ENCODE results near the gene CORO1C. TPM values are rescaled to one million over a fixed set of nuclear protein-coding genes. Genes with fewer than 3 reads are reported as not detected.
A peak's percentile ranks its signal among the peaks of the same experiment; 100 is the strongest.

Gene CORO1C
- total RNA-seq, 1 donor from 2014 or later: 189 TPM

- Histone ChIP-seq H3K4me3 (peak overlapping the region; percentile 88 to 92), H3K4me1 (peaks cover 60% of the 10 kb centered on the region), H3K27me3 (no peaks in the 10 kb centered on the region), H3K36me3 (no peaks in the 10 kb centered on the region), H3K27ac (peak overlapping the region; percentile 98), H3K9me3 (no peaks in the 10 kb centered on the region)
- TF ChIP-seq, protein P1, sequence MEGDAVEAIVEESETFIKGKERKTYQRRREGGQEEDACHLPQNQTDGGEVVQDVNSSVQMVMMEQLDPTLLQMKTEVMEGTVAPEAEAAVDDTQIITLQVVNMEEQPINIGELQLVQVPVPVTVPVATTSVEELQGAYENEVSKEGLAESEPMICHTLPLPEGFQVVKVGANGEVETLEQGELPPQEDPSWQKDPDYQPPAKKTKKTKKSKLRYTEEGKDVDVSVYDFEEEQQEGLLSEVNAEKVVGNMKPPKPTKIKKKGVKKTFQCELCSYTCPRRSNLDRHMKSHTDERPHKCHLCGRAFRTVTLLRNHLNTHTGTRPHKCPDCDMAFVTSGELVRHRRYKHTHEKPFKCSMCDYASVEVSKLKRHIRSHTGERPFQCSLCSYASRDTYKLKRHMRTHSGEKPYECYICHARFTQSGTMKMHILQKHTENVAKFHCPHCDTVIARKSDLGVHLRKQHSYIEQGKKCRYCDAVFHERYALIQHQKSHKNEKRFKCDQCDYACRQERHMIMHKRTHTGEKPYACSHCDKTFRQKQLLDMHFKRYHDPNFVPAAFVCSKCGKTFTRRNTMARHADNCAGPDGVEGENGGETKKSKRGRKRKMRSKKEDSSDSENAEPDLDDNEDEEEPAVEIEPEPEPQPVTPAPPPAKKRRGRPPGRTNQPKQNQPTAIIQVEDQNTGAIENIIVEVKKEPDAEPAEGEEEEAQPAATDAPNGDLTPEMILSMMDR (IDR thresholded peaks at IDR 0.05): no peak
- TF ChIP-seq POLR2A (IDR thresholded peaks at IDR 0.05): no peak
- TF ChIP-seq POLR2AphosphoS5 (IDR thresholded peaks at IDR 0.05; ENCODE audit: insufficient read depth in 1 of 2, low read depth in 1 of 2): peak in 1 of 2 donors; percentile 7
- intact Hi-C loops (cut with DNase I): loop anchor here (2.0 to 5.0 kb wide), 3 partner anchors 53 to 73 kb away; no protein-coding TSS in a partner anchor
- no peak for DNase-seq (ENCODE audit: extremely low spot score in 2 of 2)
Measured at GRCh38 chr12:108729612-108730364, 1.5 kb downstream of the CORO1C start.

GRCh38 chr12:108728820-108729611, 2.3 kb downstream of the CORO1C start:
- no peaks in the 10 kb centered on the region for H3K36me3 ChIP-seq
- no peaks in the 10 kb centered on the region for H3K9me3 ChIP-seq
- peak overlapping the region; percentile 88 to 92 for H3K4me3 ChIP-seq
- TF ChIP-seq POLR2A (IDR thresholded peaks at IDR 0.05) (no peak), POLR2AphosphoS5 (IDR thresholded peaks at IDR 0.05; ENCODE audit: insufficient read depth in 1 of 2, low read depth in 1 of 2) (no peak)
- TF ChIP-seq, protein P1 (IDR thresholded peaks at IDR 0.05): no peak
- intact Hi-C loops (cut with DNase I): no loop called here
- no peaks in the 10 kb centered on the region for H3K27me3 ChIP-seq
- peaks cover 68% of the 10 kb centered on the region for H3K4me1 ChIP-seq
- DNase-seq (ENCODE audit: extremely low spot score in 2 of 2): no peak
- peak overlapping the region; percentile 98 for H3K27ac ChIP-seq

- peaks cover 77% of the 10 kb centered on the region for H3K4me1 ChIP-seq
- H3K27me3 ChIP-seq: no peaks in the 10 kb centered on the region
- TF ChIP-seq, protein P1 (IDR thresholded peaks at IDR 0.05): no peak
- TF ChIP-seq POLR2A (IDR thresholded peaks at IDR 0.05) (no peak), POLR2AphosphoS5 (IDR thresholded peaks at IDR 0.05; ENCODE audit: insufficient read depth in 1 of 2, low read depth in 1 of 2) (no peak)
- intact Hi-C loops (cut with DNase I): no loop called here
- H3K27ac ChIP-seq: peak overlapping the region; percentile 98
- no peaks in the 10 kb centered on the region for H3K36me3 ChIP-seq
- H3K4me3 ChIP-seq: no peak overlapping the region
- no peak for DNase-seq (ENCODE audit: extremely low spot score in 2 of 2)
- no peaks in the 10 kb centered on the region for H3K9me3 ChIP-seq
Measured at GRCh38 chr12:108727868-108728735, 3.2 kb downstream of the CORO1C start.

- no peaks in the 10 kb centered on the region for H3K27me3 ChIP-seq
Measured at GRCh38 chr12:108727161-108727560, 4.2 kb downstream of the CORO1C start.

More at GRCh38 chr12:108727161-108727560, 4.2 kb downstream of the CORO1C start:
- Histone ChIP-seq H3K4me1 (peaks cover 81% of the 10 kb centered on the region), H3K9me3 (no peaks in the 10 kb centered on the region), H3K36me3 (no peaks in the 10 kb centered on the region), H3K4me3 (no peak overlapping the region), H3K27ac (no peak overlapping the region)
- intact Hi-C loops (cut with DNase I): no loop called here
- DNase-seq (ENCODE audit: extremely low spot score in 2 of 2): no peak
- TF ChIP-seq POLR2AphosphoS5 (IDR thresholded peaks at IDR 0.05; ENCODE audit: insufficient read depth in 1 of 2, low read depth in 1 of 2) (no peak), POLR2A (IDR thresholded peaks at IDR 0.05) (no peak)
- TF ChIP-seq, protein P1 (IDR thresholded peaks at IDR 0.05): no peak
